H9 (cell line): ENCODE results near the gene APOA1. TPM values are rescaled to one million over a fixed set of nuclear protein-coding genes. Genes with fewer than 3 reads are reported as not detected.
A peak's percentile ranks its signal among the peaks of the same experiment; 100 is the strongest.

ENCODE experiments used
- DNase-seq: peaks from one replicate; pipeline ENCODE4 v3.0.0-alpha.2; 2017
- H2AFZ ChIP-seq: one replicate; pipeline ENCODE4 v1.6.1; 2013; ENCODE audit warnings: mild to moderate bottlenecking, low read length, control low read depth, moderate library complexity
- H2AK5ac ChIP-seq: 2 replicates; pipeline ENCODE4 v1.6.1; 2013; ENCODE audit warnings: low read length, control low read depth, mixed read lengths; ENCODE audit not compliant: insufficient read length
- H2BK120ac ChIP-seq: one replicate; pipeline ENCODE4 v1.6.1; 2013; ENCODE audit warnings: low read depth, mild to moderate bottlenecking, low read length, control low read depth, inconsistent platforms; ENCODE audit not compliant: poor library complexity, severe bottlenecking
- H2BK12ac ChIP-seq: 2 replicates; pipeline ENCODE4 v1.6.1; 2013; ENCODE audit warnings: low read length, control low read depth, mixed read lengths, low read depth; ENCODE audit not compliant: insufficient read length
- H2BK15ac ChIP-seq: 2 replicates; pipeline ENCODE4 v1.6.1; 2013; ENCODE audit warnings: low read depth, low read length, control low read depth
- H2BK20ac ChIP-seq: one replicate; pipeline ENCODE4 v1.6.1; 2013; ENCODE audit warnings: low read depth, mild to moderate bottlenecking, low read length, control low read depth, inconsistent platforms; ENCODE audit not compliant: poor library complexity, severe bottlenecking
- H2BK5ac ChIP-seq: 2 replicates; pipeline ENCODE4 v1.6.1; 2013; ENCODE audit warnings: low read length, control low read depth, mixed read lengths; ENCODE audit not compliant: insufficient read length
- H3K14ac ChIP-seq: 2 replicates; pipeline ENCODE4 v1.6.1; 2013; ENCODE audit warnings: low read length, control low read depth; ENCODE audit not compliant: insufficient read depth
- H3K18ac ChIP-seq: 2 replicates; pipeline ENCODE4 v1.6.1; 2013; ENCODE audit warnings: low read depth, mild to moderate bottlenecking, mixed read lengths, low read length, control low read depth; ENCODE audit not compliant: insufficient read length
- H3K23ac ChIP-seq: 2 replicates; pipeline ENCODE4 v1.6.1; 2013; ENCODE audit warnings: low read length, control low read depth, mixed read lengths, low read depth; ENCODE audit not compliant: insufficient read length
- H3K23me2 ChIP-seq: 2 replicates; pipeline ENCODE4 v1.6.1; 2013; ENCODE audit warnings: low read depth, mild to moderate bottlenecking, mixed read lengths, low read length, control low read depth; ENCODE audit not compliant: insufficient read length, poor library complexity, severe bottlenecking
- H3K27ac ChIP-seq: 2 replicates; pipeline ENCODE4 v1.5.1; 2013; ENCODE audit warnings: low read length, control low read depth, mixed read lengths, low read depth; ENCODE audit not compliant: insufficient read length
- H3K27me3 ChIP-seq: 2 replicates; pipeline ENCODE4 v1.6.1; 2013; ENCODE audit warnings: low read length, control low read depth, inconsistent platforms; ENCODE audit not compliant: insufficient read depth
- H3K4ac ChIP-seq: 2 replicates; pipeline ENCODE4 v1.6.1; 2013; ENCODE audit warnings: low read depth, mild to moderate bottlenecking, control low read depth, inconsistent platforms, low read length, moderate library complexity
- H3K4me1 ChIP-seq: 2 replicates; pipeline ENCODE4 v1.6.1; 2013; ENCODE audit warnings: low read length, control low read depth, inconsistent platforms; ENCODE audit not compliant: insufficient read depth
- H3K4me2 ChIP-seq: 2 replicates; pipeline ENCODE4 v1.6.1; 2013; ENCODE audit warnings: low read length, control low read depth, mixed read lengths; ENCODE audit not compliant: insufficient read length, insufficient read depth
- H3K56ac ChIP-seq: 2 replicates; pipeline ENCODE4 v1.6.1; 2013; ENCODE audit warnings: low read depth, mild to moderate bottlenecking, mixed read lengths, low read length, control low read depth; ENCODE audit not compliant: insufficient read length
- H3K79me1 ChIP-seq: 2 replicates; pipeline ENCODE4 v1.6.1; 2013; ENCODE audit warnings: low read depth, mild to moderate bottlenecking, moderate library complexity, low read length, control low read depth, inconsistent platforms; ENCODE audit not compliant: insufficient read depth, poor library complexity, severe bottlenecking
- H3K79me2 ChIP-seq: 2 replicates; pipeline ENCODE4 v1.6.1; 2013; ENCODE audit warnings: low read length, control low read depth, inconsistent platforms; ENCODE audit not compliant: insufficient read depth
- H3K9ac ChIP-seq: 2 replicates; pipeline ENCODE4 v1.6.1; 2013; ENCODE audit warnings: low read length, control low read depth, mixed read lengths; ENCODE audit not compliant: insufficient read length; ENCODE audit errors: extremely low read depth
- H3K9me3 ChIP-seq: one replicate; pipeline ENCODE4 v1.6.1; 2013; ENCODE audit warnings: low read depth, low read length, inconsistent platforms; ENCODE audit not compliant: control insufficient read depth
- H3T11ph ChIP-seq: one replicate; pipeline ENCODE4 v1.6.1; 2013; ENCODE audit warnings: mild to moderate bottlenecking, low read length, control low read depth, inconsistent platforms
- H4K20me1 ChIP-seq: one replicate; pipeline ENCODE4 v1.6.1; 2013; ENCODE audit not compliant: control insufficient read depth, insufficient read length, insufficient read depth
- H4K5ac ChIP-seq: 2 replicates; pipeline ENCODE4 v1.6.1; 2013; ENCODE audit warnings: low read depth, mild to moderate bottlenecking, mixed read lengths, low read length, control low read depth; ENCODE audit not compliant: insufficient read length
- H4K8ac ChIP-seq: replicated peaks from 2 replicates; pipeline ENCODE4 v1.6.1; 2013; ENCODE audit warnings: low read length, control low read depth, mixed read lengths, low read depth; ENCODE audit not compliant: insufficient read length
- H4K91ac ChIP-seq: 2 replicates; pipeline ENCODE4 v1.6.1; 2013; ENCODE audit warnings: low read depth, mild to moderate bottlenecking, moderate library complexity, mixed read lengths, low read length, control low read depth; ENCODE audit not compliant: insufficient read length
- H3K27ac Mint-ChIP-seq, 3 experiments: 2 replicates in 2 of 3; 3 replicates in 1 of 3; pipeline ENCODE4 v1.8.0; 2020 to 2021; ENCODE audit warnings: mixed read lengths in 3 of 3, mild to moderate bottlenecking in 1 of 3, moderate library complexity in 1 of 3
- H3K27me3 Mint-ChIP-seq: 2 replicates; pipeline ENCODE4 v1.8.0; 2021; ENCODE audit warnings: low read depth, mild to moderate bottlenecking, moderate library complexity, mixed read lengths
- H3K36me3 Mint-ChIP-seq, 3 experiments: 2 replicates in 2 of 3; 3 replicates in 1 of 3; pipeline ENCODE4 v1.8.0; 2020 to 2021; ENCODE audit warnings: low read depth in 3 of 3, mixed read lengths in 3 of 3; ENCODE audit not compliant: insufficient read depth in 1 of 3
- H3K4me1 Mint-ChIP-seq, 2 experiments: 2 replicates each; pipeline ENCODE4 v1.8.0; 2020; ENCODE audit warnings: mixed read lengths in 2 of 2
- H3K4me3 Mint-ChIP-seq, 2 experiments: 2 replicates in 1 of 2; 3 replicates in 1 of 2; pipeline ENCODE4 v1.8.0; 2020 to 2021; ENCODE audit warnings: mild to moderate bottlenecking in 2 of 2, mixed read lengths in 2 of 2, moderate library complexity in 1 of 2
- H3K9me3 Mint-ChIP-seq, 2 experiments: 2 replicates in 1 of 2; 3 replicates in 1 of 2; pipeline ENCODE4 v1.8.0; 2020; ENCODE audit warnings: mild to moderate bottlenecking in 2 of 2, mixed read lengths in 2 of 2, moderate library complexity in 1 of 2
- WGBS: extraction: QIAGEN DNeasy Blood & Tissue Kit; methylation state at CpG from one replicate; pipeline ENCODE4 v1.1.7; 2013; ENCODE audit warnings: missing lambda C conversion rate, low lambda C conversion rate, mixed read lengths; ENCODE audit not compliant: insufficient read length; ENCODE audit errors: extremely low coverage; 5-methylcytosine and 5-hydroxymethylcytosine counted together
- total RNA-seq: library from RNA; stranded (reverse); gene quantifications from 2 replicates; pipeline ENCODE4 v1.2.1, GENCODE V29; 2021
- TF ChIP-seq, protein P1 (sequence below): fragments of 200-600 bp; sonication (generic); conservative IDR thresholded peaks from 3 replicates; pipeline ENCODE4 v1.8.0; 2021; ENCODE audit warnings: antibody characterized with exemption, mild to moderate bottlenecking

Gene APOA1
- total RNA-seq, 1 experiment from 2014 or later, result 0.68 TPM

GRCh38 chr11:116791002-116791812 is 46.2 kb downstream of the APOA1 start:
- H3K27me3 Mint-ChIP-seq, result peaks cover 22% of the 10 kb centered on the region
- no peak overlapping the region for H2AK5ac ChIP-seq
- no peak overlapping the region for H2BK12ac ChIP-seq
- no CpG with 5 or more reads among the region's 31 CpGs for WGBS
- DNase-seq, result peak; percentile 91
- H3K79me1 ChIP-seq, result peaks cover 5% of the 10 kb centered on the region
- H2BK20ac ChIP-seq, result no peak overlapping the region
- peaks cover 21 to 32% of the 10 kb centered on the region in 2 experiments for H3K4me1 Mint-ChIP-seq
- no peaks in the 10 kb centered on the region for H4K20me1 ChIP-seq
- H3K9ac ChIP-seq, result no peak overlapping the region
- no peak overlapping the region for H4K8ac ChIP-seq
- H3K36me3 Mint-ChIP-seq, result peaks cover 5 to 12% (median 10%) of the 10 kb centered on the region in 3 experiments; a peak in 6 of 7 replicates
- H3K27ac Mint-ChIP-seq, result no peak overlapping the region
- H3K18ac ChIP-seq, result peak overlapping the region; percentile 63
- H3K27ac ChIP-seq, result no peak overlapping the region
- no peak overlapping the region for H3K56ac ChIP-seq
- no peak overlapping the region for H3K4me2 ChIP-seq
- no peaks in the 10 kb centered on the region; the same call in 1 of the 2 replicates for H3K4me1 ChIP-seq
- TF ChIP-seq, protein P1, sequence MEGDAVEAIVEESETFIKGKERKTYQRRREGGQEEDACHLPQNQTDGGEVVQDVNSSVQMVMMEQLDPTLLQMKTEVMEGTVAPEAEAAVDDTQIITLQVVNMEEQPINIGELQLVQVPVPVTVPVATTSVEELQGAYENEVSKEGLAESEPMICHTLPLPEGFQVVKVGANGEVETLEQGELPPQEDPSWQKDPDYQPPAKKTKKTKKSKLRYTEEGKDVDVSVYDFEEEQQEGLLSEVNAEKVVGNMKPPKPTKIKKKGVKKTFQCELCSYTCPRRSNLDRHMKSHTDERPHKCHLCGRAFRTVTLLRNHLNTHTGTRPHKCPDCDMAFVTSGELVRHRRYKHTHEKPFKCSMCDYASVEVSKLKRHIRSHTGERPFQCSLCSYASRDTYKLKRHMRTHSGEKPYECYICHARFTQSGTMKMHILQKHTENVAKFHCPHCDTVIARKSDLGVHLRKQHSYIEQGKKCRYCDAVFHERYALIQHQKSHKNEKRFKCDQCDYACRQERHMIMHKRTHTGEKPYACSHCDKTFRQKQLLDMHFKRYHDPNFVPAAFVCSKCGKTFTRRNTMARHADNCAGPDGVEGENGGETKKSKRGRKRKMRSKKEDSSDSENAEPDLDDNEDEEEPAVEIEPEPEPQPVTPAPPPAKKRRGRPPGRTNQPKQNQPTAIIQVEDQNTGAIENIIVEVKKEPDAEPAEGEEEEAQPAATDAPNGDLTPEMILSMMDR, result peak; percentile 96
- no peak overlapping the region; the same call in 1 of the 2 replicates for H2BK15ac ChIP-seq
- H2BK5ac ChIP-seq, result no peak overlapping the region
- H3K23me2 ChIP-seq, result peaks cover 13% of the 10 kb centered on the region
- no peak overlapping the region for H3T11ph ChIP-seq
- no peaks in the 10 kb centered on the region for H3K9me3 Mint-ChIP-seq
- 0 out of 2 replicates have a peak overlapping the region, but pooled peaks have one; percentile 39 for H3K14ac ChIP-seq
- peaks cover 2% of the 10 kb centered on the region; the same call in 1 of the 2 replicates for H3K79me2 ChIP-seq
- no peak overlapping the region for H2AFZ ChIP-seq
- no peaks in the 10 kb centered on the region; the same call in 1 of the 2 replicates for H3K27me3 ChIP-seq
- no peak overlapping the region for H3K4ac ChIP-seq
- no peak overlapping the region for H4K91ac ChIP-seq
- H3K23ac ChIP-seq, result no peak overlapping the region
- no peak overlapping the region; a peak in 1 of 5 replicates for H3K4me3 Mint-ChIP-seq
- H4K5ac ChIP-seq, result no peak overlapping the region
- H2BK120ac ChIP-seq, result no peak overlapping the region
- no peaks in the 10 kb centered on the region for H3K9me3 ChIP-seq
